Gastroesophageal sphincter (tissue), 4 donors: Measurements from ENCODE around the gene MYRF. TPM values are rescaled to one million over a fixed set of nuclear protein-coding genes. Genes with fewer than 3 reads are reported as not detected.

Experiments
- ATAC-seq: fragments of 150-250 bp; one replicate; pipeline ENCODE4 v1.9.1; 2016; ENCODE audit warnings: mild to moderate bottlenecking, moderate library complexity
- H3K27ac ChIP-seq, 4 donors: fragments of 200-600 bp; sonication (generic) in 3 of 4; 1 replicate in 3 of 4; 2 replicates in 1 of 4; pipeline ENCODE4 v1.5.1; 2016 to 2019
- H3K27me3 ChIP-seq: fragments of 200-600 bp; sonication (generic); one replicate; pipeline ENCODE4 v1.5.1; 2019
- H3K36me3 ChIP-seq, 2 donors: fragments of 200-600 bp; sonication (generic); one replicate each; pipeline ENCODE4 v1.5.1; 2019; ENCODE audit warnings: control low read depth in 1 of 2
- H3K4me1 ChIP-seq, 3 donors: fragments of 200-600 bp; sonication (generic); 1 replicate in 2 of 3; 2 replicates in 1 of 3; pipeline ENCODE4 v1.5.1; 2016 to 2019; ENCODE audit warnings: control low read depth in 2 of 3
- H3K4me3 ChIP-seq, 2 donors: fragments of 200-600 bp; sonication (generic); one replicate each; pipeline ENCODE4 v1.5.1; 2019; ENCODE audit warnings: mild to moderate bottlenecking in 1 of 2, moderate library complexity in 1 of 2
- H3K9me3 ChIP-seq, 3 donors: fragments of 200-600 bp; sonication (generic); one replicate each; pipeline ENCODE4 v1.5.1; 2017 to 2019; ENCODE audit warnings: control low read depth in 2 of 3
- EP300 ChIP-seq: sonication (generic); formaldehyde crosslinking; IDR thresholded peaks from one replicate; pipeline ENCODE4 v1.6.1; 2017; ENCODE audit warnings: antibody characterized with exemption, mild to moderate bottlenecking
- POLR2A ChIP-seq, 2 donors: fragments of 450-650 bp; IDR thresholded peaks; one replicate each; pipeline ENCODE4 v1.6.1; 2017; ENCODE audit warnings: antibody characterized with exemption in 2 of 2, mild to moderate bottlenecking in 2 of 2, moderate library complexity in 1 of 2
- POLR2AphosphoS5 ChIP-seq: sonication (generic); formaldehyde crosslinking; IDR thresholded peaks from one replicate; pipeline ENCODE4 v1.6.1; 2017; ENCODE audit warnings: antibody characterized with exemption
- WGBS, 2 donors: methylation state at CpG; one replicate each; pipeline ENCODE4 v1.1.5; 2018; ENCODE audit warnings: low coverage in 1 of 2; 5-methylcytosine and 5-hydroxymethylcytosine counted together
- total RNA-seq, 4 donors: library from RNA; depleted of rRNA; stranded (reverse); fragments of >200 nt; gene quantifications; one replicate each; pipeline ENCODE4 v1.1.0, GENCODE V29; 2016
- TF ChIP-seq, protein P1 (sequence below), 4 experiments: fragments of 200-600 bp in 2 of 4; fragments of 450-650 bp in 2 of 4; sonication (generic) in 1 of 4; IDR thresholded peaks; one replicate each; pipeline ENCODE4 v1.5.1; 2017 to 2019; ENCODE audit warnings: antibody characterized with exemption in 4 of 4, mild to moderate bottlenecking in 2 of 4, moderate library complexity in 2 of 4

MYRF gene
- total RNA-seq, 4 donors from 2014 or later, result 0.10 to 0.78 (median 0.19) TPM

DNA sequence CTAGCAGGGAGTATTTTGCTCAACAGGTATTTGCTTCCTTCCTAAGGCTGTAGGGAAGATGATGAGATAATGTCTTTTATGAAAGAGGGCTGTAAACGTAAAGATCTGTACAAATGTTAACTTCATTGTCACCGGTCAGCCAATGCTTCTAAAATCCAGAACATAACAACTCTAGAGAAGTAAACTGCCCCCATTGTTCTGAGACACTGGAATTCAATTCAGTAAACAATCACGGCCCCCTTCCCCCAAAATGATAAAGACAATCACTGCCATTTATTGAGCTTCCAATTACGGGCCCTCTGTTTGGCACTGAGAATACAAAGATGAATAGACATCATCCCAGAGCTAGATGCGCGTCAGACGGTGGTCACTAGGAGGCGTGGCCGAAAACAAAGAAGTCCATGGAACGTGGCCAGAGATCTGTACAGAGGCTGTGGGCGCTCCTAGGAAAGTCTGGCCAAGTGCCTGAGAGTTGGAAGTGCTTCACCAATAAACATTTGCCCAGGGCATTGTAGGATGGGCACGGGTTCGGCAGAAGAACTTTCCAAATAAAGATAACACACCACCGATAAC is 39.4 kb downstream of the MYRF start:
- H3K27me3 ChIP-seq, result no peaks in the 10 kb centered on the region
- H3K9me3 ChIP-seq, result no peaks in the 10 kb centered on the region
- H3K4me1 ChIP-seq, result peaks cover 0 to 36% (median 20%) of the 10 kb centered on the region in 3 donors
- peak overlapping the region; percentile 84 to 97 for H3K4me3 ChIP-seq
- WGBS, 2 donors, result 3% methylated on average over 9 to 12 of the region's 14 CpGs
- peak overlapping the region; percentile 94 to 97 (median 95) for H3K27ac ChIP-seq
- ATAC-seq, result peak; percentile 52
- peaks cover 0 to 50% of the 10 kb centered on the region in 2 donors for H3K36me3 ChIP-seq
- TF ChIP-seq POLR2A (IDR thresholded peaks at IDR 0.05) (no peak), EP300 (no peak), POLR2AphosphoS5 (no peak)
- TF ChIP-seq, protein P1, sequence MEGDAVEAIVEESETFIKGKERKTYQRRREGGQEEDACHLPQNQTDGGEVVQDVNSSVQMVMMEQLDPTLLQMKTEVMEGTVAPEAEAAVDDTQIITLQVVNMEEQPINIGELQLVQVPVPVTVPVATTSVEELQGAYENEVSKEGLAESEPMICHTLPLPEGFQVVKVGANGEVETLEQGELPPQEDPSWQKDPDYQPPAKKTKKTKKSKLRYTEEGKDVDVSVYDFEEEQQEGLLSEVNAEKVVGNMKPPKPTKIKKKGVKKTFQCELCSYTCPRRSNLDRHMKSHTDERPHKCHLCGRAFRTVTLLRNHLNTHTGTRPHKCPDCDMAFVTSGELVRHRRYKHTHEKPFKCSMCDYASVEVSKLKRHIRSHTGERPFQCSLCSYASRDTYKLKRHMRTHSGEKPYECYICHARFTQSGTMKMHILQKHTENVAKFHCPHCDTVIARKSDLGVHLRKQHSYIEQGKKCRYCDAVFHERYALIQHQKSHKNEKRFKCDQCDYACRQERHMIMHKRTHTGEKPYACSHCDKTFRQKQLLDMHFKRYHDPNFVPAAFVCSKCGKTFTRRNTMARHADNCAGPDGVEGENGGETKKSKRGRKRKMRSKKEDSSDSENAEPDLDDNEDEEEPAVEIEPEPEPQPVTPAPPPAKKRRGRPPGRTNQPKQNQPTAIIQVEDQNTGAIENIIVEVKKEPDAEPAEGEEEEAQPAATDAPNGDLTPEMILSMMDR (IDR thresholded peaks at IDR 0.05), result no peak

GRCh38 chr11:61792310-61793082 is 40.1 kb downstream of the MYRF start, which contains the start of the genes FEN1 and TMEM258:
Gene FEN1, plus strand, starts transcription at chr11:61792911. Its CDS starts 2,451 bp downstream, at chr11:61795362.
Gene TMEM258, minus strand, starts transcription at chr11:61792599. Its CDS starts 41 bp downstream, at chr11:61792558.
- ATAC-seq, result peak; percentile 93
- Histone ChIP-seq H3K4me3 (peak within 1 kb of the TSS; percentile 84 to 97), H3K9me3 (no peaks in the 10 kb centered on the region), H3K4me1 (peaks cover 0 to 39% (median 22%) of the 10 kb centered on the region in 3 donors), H3K36me3 (peaks cover 0 to 43% of the 10 kb centered on the region in 2 donors), H3K27me3 (no peaks in the 10 kb centered on the region), H3K27ac (peak within 1 kb of the TSS; percentile 94 to 97 (median 95))
- 2% methylated on average over 23 of the region's 61 CpGs; no CpG with 5 or more reads in 1 of the 2 donors for WGBS, 2 donors
- TF ChIP-seq EP300 (no peak), POLR2A (IDR thresholded peaks at IDR 0.05) (peak; percentile 24 to 44), POLR2AphosphoS5 (peak; percentile 75)
- TF ChIP-seq, protein P1 (IDR thresholded peaks at IDR 0.05), result peak in 3 of 4 experiments; percentile 17 to 53 (median 44)

DNA sequence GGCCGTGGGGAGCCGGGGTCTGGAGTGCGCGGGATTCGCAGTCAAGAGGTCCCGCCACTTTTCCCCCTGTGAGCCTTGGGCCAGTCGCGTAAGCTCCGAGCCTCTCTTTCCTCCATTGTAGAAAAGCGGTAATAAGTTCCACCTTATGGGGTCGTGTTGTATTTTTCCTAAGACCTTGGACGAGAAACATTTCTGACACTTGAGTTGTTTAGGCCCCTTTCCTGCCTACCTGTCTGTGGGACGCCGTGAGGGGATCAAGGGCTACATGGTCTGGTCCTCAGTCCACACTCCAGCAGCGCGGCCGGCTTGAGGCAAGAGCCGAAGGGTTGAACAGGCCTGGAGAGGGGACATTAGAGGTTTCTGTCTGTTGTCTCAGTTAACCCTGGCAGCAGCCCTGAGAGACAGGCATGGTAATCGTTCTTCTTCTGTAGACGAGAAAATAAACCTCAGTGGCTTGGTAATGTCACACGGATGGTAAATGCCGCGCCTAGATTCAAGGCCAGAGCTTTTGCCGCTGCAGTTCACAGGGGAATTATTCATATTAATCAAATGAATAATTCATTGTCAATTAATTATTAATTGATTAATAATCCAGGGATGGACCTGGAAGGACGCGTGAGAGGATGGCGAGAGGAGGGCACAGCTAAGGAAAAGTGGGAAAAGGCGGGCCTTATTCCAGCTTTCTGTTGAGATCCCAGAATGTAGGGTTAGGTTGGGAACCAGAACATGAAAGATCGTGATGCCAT is 40.8 kb downstream of the MYRF start:
- Histone ChIP-seq H3K4me3 (peak overlapping the region; percentile 84 to 97), H3K9me3 (no peaks in the 10 kb centered on the region), H3K27me3 (no peaks in the 10 kb centered on the region), H3K36me3 (peaks cover 0 to 36% of the 10 kb centered on the region in 2 donors), H3K4me1 (peaks cover 0 to 47% (median 27%) of the 10 kb centered on the region in 3 donors), H3K27ac (peak overlapping the region; percentile 94 to 97 (median 95))
- no peak for ATAC-seq
- WGBS, 2 donors, result 6 to 8% methylated on average over 9 to 13 of the region's 29 CpGs
- TF ChIP-seq, protein P1 (IDR thresholded peaks at IDR 0.05), result no peak
- no peak for TF ChIP-seq POLR2A (IDR thresholded peaks at IDR 0.05)

DNA sequence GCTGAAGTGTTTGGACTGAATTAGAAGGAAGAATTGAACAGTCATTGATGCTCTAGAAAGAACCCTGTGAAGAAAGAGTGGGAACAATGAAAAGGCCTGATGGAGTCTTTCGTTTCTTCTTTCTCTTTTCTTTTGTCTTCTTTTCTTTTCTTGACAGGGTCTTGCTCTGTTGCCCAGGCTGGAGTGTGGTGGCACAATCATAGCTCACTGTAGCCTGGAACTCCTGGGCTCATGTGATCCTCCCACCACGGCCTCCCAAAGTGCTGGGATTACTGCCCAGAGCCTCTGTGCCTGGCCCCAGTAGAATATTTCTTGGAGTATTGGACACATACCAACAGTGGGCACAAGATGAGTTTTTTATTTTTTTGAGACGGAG is 41.4 kb downstream of the MYRF start:
- Histone ChIP-seq H3K27ac (no peak overlapping the region), H3K27me3 (no peaks in the 10 kb centered on the region), H3K36me3 (peaks cover 0 to 30% of the 10 kb centered on the region in 2 donors), H3K4me3 (peak overlapping the region in 1 of 2 donors; percentile 84), H3K9me3 (no peaks in the 10 kb centered on the region), H3K4me1 (peaks cover 0 to 52% (median 27%) of the 10 kb centered on the region in 3 donors)
- TF ChIP-seq, protein P1 (IDR thresholded peaks at IDR 0.05), result no peak
- TF ChIP-seq POLR2A (IDR thresholded peaks at IDR 0.05) (no peak), POLR2AphosphoS5 (no peak), EP300 (no peak)
- no peak for ATAC-seq
- 34 to 54% methylated on average over 2 to 3 of the region's 3 CpGs for WGBS, 2 donors
